HEK293 (cell line): ENCODE results near the gene VPS36.

Source experiments
- CTCF ChIA-PET: fragments of 350-600 bp; formaldehyde crosslinking; extraction: SDS; loops from one replicate; lab custom pipeline; 2021; ENCODE audit warnings: antibody characterized with exemption; lab: Yijun Ruan, JAX
- POLR2A ChIA-PET: fragments of 300-600 bp; formaldehyde crosslinking; extraction: SDS; loops from one replicate; lab custom pipeline; 2020; ENCODE audit warnings: antibody characterized with exemption, inconsistent platforms; lab: Yijun Ruan, JAX
- H3K27ac ChIP-seq: fragments of 200-500 bp; sonication (Bioruptor generic); 2 replicates; pipeline ENCODE4 v1.5.1; 2014; ENCODE audit warnings: low read depth, low read length, control low read depth, inconsistent platforms; ENCODE audit errors: extremely low read depth
- H3K36me3 ChIP-seq, 2 experiments: fragments of 200-500 bp in 1 of 2; sonication (Bioruptor generic) in 1 of 2; 1 replicate in 1 of 2; 2 replicates in 1 of 2; pipeline ENCODE4 v1.5.1; 2014 to 2017; ENCODE audit warnings: inconsistent platforms in 2 of 2, low read length in 2 of 2; ENCODE audit not compliant: control insufficient read depth in 2 of 2, insufficient read depth in 1 of 2
- H3K4me1 ChIP-seq: fragments of 200-500 bp; sonication (Bioruptor generic); 2 replicates; pipeline ENCODE4 v1.5.1; 2014; ENCODE audit warnings: mild to moderate bottlenecking, low read length, inconsistent platforms; ENCODE audit not compliant: control insufficient read depth, insufficient read depth
- H3K4me3 ChIP-seq: 2 replicates; pipeline ENCODE4 v1.5.1; 2011; ENCODE audit warnings: low read depth, mild to moderate bottlenecking, control low read depth, low read length, moderate library complexity
- H3K9me3 ChIP-seq: fragments of 200-500 bp; sonication (Bioruptor generic); 2 replicates; pipeline ENCODE4 v1.5.1; 2014; ENCODE audit warnings: low read depth, low read length, inconsistent platforms; ENCODE audit not compliant: control insufficient read depth, insufficient read depth
- GLIS2 ChIP-seq: fragments of 450-650 bp; formaldehyde crosslinking; IDR thresholded peaks from 2 replicates; pipeline ENCODE4 v1.5.1; 2016; ENCODE audit warnings: missing biosample characterization, missing genetic modification characterization
- MYNN ChIP-seq: fragments of 450-650 bp; formaldehyde crosslinking; IDR thresholded peaks from 2 replicates; pipeline ENCODE4 v1.5.1; 2016; ENCODE audit warnings: missing biosample characterization, missing genetic modification characterization, borderline replicate concordance
- TRIM28 ChIP-seq: IDR thresholded peaks from 2 replicates; pipeline ENCODE4 v1.6.1; 2011; ENCODE audit warnings: low read length, control low read depth, borderline replicate concordance
- WT1 ChIP-seq: fragments of 450-650 bp; formaldehyde crosslinking; IDR thresholded peaks from 2 replicates; pipeline ENCODE4 v1.5.1; 2016; ENCODE audit warnings: missing biosample characterization, missing genetic modification characterization
- ZNF10 ChIP-seq: fragments of 450-650 bp; formaldehyde crosslinking; IDR thresholded peaks from 2 replicates; pipeline ENCODE4 v1.5.1; 2017; ENCODE audit warnings: missing biosample characterization, missing genetic modification characterization
- ZNF2 ChIP-seq: fragments of 450-650 bp; formaldehyde crosslinking; IDR thresholded peaks from 2 replicates; pipeline ENCODE4 v1.5.1; 2016; ENCODE audit warnings: missing biosample characterization, missing genetic modification characterization
- ZNF239 ChIP-seq: fragments of 450-650 bp; formaldehyde crosslinking; IDR thresholded peaks from 2 replicates; pipeline ENCODE4 v1.5.1; 2016; ENCODE audit warnings: missing biosample characterization, missing genetic modification characterization
- ZNF292 ChIP-seq: fragments of 450-650 bp; formaldehyde crosslinking; IDR thresholded peaks from 2 replicates; pipeline ENCODE4 v1.5.1; 2016; ENCODE audit warnings: low read depth, missing biosample characterization, missing genetic modification characterization, borderline replicate concordance
- ZNF350 ChIP-seq: fragments of 450-650 bp; formaldehyde crosslinking; IDR thresholded peaks from 2 replicates; pipeline ENCODE4 v1.5.0; 2017; ENCODE audit warnings: missing biosample characterization, mild to moderate bottlenecking, missing genetic modification characterization
- ZNF48 ChIP-seq: fragments of 450-650 bp; formaldehyde crosslinking; IDR thresholded peaks from 2 replicates; pipeline ENCODE4 v1.5.1; 2016; ENCODE audit warnings: missing biosample characterization, missing genetic modification characterization
- ZNF530 ChIP-seq: fragments of 450-650 bp; formaldehyde crosslinking; IDR thresholded peaks from 2 replicates; pipeline ENCODE4 v1.5.1; 2016; ENCODE audit warnings: low read depth, missing biosample characterization, missing genetic modification characterization
- ZNF561 ChIP-seq: fragments of 450-650 bp; IDR thresholded peaks from 2 replicates; pipeline ENCODE4 v1.5.1; 2018; ENCODE audit warnings: missing biosample characterization, missing genetic modification characterization, borderline replicate concordance
- TF ChIP-seq, protein P1 (sequence below): fragments of 450-650 bp; formaldehyde crosslinking; optimal IDR thresholded peaks from 2 replicates; pipeline ENCODE3; 2016; ENCODE audit warnings: missing biosample characterization, mild to moderate bottlenecking, missing genetic modification characterization
- TF ChIP-seq, protein P2 (sequence below): fragments of 450-650 bp; formaldehyde crosslinking; conservative IDR thresholded peaks from 2 replicates; pipeline ENCODE4 v1.5.1; 2016; ENCODE audit warnings: low read depth, missing biosample characterization, missing genetic modification characterization
- TF ChIP-seq, protein P3 (sequence below): fragments of 450-650 bp; formaldehyde crosslinking; IDR thresholded peaks from 2 replicates; pipeline ENCODE4 v1.5.1; 2016; ENCODE audit warnings: missing biosample characterization, missing genetic modification characterization

The VPS36 gene

DNA sequence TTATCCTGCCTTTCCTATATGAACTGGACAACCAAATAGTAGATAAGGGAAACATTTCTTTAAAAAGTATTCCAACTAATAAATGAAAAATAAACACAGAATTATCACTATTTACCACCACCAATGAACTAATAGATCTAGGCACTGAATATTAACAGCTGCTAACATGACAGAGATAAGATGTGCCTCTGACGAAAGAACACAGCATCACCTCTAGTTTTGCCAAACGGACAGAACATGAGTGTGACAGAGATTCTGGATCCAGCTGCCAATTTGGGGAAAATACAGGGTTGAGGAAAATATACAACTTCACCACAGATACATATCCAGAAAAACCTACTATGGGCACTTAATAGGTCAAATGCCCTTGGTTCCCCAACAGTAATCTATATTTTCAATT, 18.0 kb downstream of the VPS36 start:
- CTCF ChIA-PET = interaction anchor here (1.4 kb wide), 1 partner anchor 18 kb away, joined by 3 read pairs; no protein-coding TSS in a partner anchor
- Histone ChIP-seq H3K4me1 (0 out of 2 replicates have a peak, but pooled peaks cover 3% of the 10 kb centered on the region), H3K36me3 (peaks cover 15 to 43% of the 10 kb centered on the region in 2 experiments), H3K9me3 (no peaks in the 10 kb centered on the region), H3K27ac (no peak overlapping the region), H3K4me3 (no peak overlapping the region)
- TF ChIP-seq ZNF10 (tag by site-specific recombination) = no peak
- TF ChIP-seq ZNF530 = no peak
- TF ChIP-seq, protein P1, sequence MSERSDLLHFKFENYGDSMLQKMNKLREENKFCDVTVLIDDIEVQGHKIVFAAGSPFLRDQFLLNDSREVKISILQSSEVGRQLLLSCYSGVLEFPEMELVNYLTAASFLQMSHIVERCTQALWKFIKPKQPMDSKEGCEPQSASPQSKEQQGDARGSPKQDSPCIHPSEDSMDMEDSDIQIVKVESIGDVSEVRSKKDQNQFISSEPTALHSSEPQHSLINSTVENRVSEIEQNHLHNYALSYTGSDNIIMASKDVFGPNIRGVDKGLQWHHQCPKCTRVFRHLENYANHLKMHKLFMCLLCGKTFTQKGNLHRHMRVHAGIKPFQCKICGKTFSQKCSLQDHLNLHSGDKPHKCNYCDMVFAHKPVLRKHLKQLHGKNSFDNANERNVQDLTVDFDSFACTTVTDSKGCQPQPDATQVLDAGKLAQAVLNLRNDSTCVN (tag by site-specific recombination) = no peak
- TF ChIP-seq ZNF292 (tag by site-specific recombination) = no peak
- POLR2A ChIA-PET = no interaction called here

DNA sequence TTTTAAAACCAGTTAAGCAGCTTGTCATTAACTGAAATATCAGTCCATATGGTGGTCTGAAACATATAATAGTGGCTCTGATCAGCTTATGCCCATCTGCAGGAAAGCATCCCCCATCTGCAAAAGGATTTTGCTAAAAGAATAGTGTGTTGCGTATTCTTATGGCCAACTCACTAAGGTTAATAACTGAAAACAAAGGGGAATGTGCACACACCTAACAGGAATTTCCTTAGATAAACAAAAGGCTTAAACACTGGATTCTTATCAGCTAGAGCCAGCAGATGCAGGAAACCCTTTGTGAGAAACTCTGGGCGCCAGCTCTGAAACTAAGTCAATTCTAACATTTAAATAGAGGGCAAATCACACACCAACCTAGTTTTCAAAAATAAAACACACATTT, 22.1 kb downstream of the VPS36 start:
- POLR2A ChIA-PET = interaction anchor here (1.3 kb wide), 1 partner anchor 23 kb away, joined by 4 read pairs; the partner anchor contains the start of gene THSD1
- H3K4me3 ChIP-seq = no peak overlapping the region
- H3K4me1 ChIP-seq = 0 out of 2 replicates have a peak, but pooled peaks cover 3% of the 10 kb centered on the region
- peaks cover 18 to 21% of the 10 kb centered on the region in 2 experiments for H3K36me3 ChIP-seq
- no peaks in the 10 kb centered on the region for H3K9me3 ChIP-seq
- H3K27ac ChIP-seq = no peak overlapping the region
- TF ChIP-seq TRIM28 = no peak
- no peak for TF ChIP-seq ZNF48 (tag by site-specific recombination)
- no peak for TF ChIP-seq MYNN
- no peak for TF ChIP-seq GLIS2 (tag by site-specific recombination)
- CTCF ChIA-PET = no interaction called here

DNA sequence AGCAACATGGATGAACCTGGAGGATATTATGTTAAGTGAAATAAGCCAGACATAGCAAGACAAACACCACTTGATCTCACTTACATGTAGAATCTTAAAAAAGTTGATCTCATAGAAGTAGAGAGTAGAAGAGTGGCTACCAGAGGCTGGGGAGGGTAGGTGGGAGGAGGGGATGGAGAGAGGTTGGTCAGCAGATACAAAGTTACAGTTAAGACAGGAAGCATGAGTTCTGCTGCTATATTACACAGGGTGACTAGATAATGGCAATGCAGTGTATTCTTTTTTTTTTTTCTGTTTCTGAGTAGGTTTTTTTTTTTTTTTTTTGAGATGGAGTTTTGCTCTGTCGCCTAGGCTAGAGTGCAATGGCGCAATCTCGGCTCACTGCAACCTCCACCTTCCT, 29.2 kb downstream of the VPS36 start:
- H3K4me3 ChIP-seq = no peak overlapping the region
- H3K36me3 ChIP-seq = peaks cover 25 to 34% of the 10 kb centered on the region in 2 experiments
- H3K4me1 ChIP-seq = no peaks in the 10 kb centered on the region
- CTCF ChIA-PET = no interaction called here
- TF ChIP-seq ZNF350 (tag by site-specific recombination) = no peak
- TF ChIP-seq, protein P2, sequence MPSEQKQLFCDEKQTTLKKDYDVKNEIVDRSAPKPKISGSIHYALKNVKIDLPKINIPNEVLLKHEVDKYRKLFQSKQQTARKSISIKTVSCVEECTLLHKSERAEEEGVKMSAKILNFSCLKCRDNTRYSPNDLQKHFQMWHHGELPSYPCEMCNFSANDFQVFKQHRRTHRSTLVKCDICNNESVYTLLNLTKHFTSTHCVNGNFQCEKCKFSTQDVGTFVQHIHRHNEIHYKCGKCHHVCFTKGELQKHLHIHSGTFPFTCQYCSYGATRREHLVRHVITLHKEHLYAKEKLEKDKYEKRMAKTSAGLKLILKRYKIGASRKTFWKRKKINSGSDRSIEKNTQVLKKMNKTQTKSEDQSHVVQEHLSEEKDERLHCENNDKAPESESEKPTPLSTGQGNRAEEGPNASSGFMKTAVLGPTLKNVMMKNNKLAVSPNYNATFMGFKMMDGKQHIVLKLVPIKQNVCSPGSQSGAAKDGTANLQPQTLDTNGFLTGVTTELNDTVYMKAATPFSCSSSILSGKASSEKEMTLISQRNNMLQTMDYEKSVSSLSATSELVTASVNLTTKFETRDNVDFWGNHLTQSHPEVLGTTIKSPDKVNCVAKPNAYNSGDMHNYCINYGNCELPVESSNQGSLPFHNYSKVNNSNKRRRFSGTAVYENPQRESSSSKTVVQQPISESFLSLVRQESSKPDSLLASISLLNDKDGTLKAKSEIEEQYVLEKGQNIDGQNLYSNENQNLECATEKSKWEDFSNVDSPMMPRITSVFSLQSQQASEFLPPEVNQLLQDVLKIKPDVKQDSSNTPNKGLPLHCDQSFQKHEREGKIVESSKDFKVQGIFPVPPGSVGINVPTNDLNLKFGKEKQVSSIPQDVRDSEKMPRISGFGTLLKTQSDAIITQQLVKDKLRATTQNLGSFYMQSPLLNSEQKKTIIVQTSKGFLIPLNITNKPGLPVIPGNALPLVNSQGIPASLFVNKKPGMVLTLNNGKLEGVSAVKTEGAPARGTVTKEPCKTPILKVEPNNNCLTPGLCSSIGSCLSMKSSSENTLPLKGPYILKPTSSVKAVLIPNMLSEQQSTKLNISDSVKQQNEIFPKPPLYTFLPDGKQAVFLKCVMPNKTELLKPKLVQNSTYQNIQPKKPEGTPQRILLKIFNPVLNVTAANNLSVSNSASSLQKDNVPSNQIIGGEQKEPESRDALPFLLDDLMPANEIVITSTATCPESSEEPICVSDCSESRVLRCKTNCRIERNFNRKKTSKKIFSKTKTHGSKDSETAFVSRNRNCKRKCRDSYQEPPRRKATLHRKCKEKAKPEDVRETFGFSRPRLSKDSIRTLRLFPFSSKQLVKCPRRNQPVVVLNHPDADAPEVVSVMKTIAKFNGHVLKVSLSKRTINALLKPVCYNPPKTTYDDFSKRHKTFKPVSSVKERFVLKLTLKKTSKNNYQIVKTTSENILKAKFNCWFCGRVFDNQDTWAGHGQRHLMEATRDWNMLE (tag by site-specific recombination) = no peak
- TF ChIP-seq ZNF2 (tag by site-specific recombination) = no peak
- TF ChIP-seq ZNF239 (tag by site-specific recombination) = no peak
- TF ChIP-seq ZNF561 (tag by site-specific recombination) = no peak
- TF ChIP-seq WT1 (tag by site-specific recombination) = no peak
- TF ChIP-seq, protein P3, sequence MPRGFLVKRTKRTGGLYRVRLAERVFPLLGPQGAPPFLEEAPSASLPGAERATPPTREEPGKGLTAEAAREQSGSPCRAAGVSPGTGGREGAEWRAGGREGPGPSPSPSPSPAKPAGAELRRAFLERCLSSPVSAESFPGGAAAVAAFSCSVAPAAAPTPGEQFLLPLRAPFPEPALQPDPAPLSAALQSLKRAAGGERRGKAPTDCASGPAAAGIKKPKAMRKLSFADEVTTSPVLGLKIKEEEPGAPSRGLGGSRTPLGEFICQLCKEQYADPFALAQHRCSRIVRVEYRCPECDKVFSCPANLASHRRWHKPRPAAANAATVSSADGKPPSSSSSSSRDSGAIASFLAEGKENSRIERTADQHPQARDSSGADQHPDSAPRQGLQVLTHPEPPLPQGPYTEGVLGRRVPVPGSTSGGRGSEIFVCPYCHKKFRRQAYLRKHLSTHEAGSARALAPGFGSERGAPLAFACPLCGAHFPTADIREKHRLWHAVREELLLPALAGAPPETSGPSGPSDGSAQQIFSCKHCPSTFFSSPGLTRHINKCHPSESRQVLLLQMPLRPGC (tag by site-specific recombination) = no peak
- no peaks in the 10 kb centered on the region for H3K9me3 ChIP-seq
- no peak overlapping the region for H3K27ac ChIP-seq
- POLR2A ChIA-PET = no interaction called here
